GM18505 (cell line): Measurements from ENCODE around the gene EFNA3.
A peak's percentile ranks its signal among the peaks of the same experiment; 100 is the strongest.

Experiments used
- ATAC-seq: cut with Tn5 transposase; IDR thresholded peaks from one replicate; pipeline ENCODE4 v1.9.1; 2021; ENCODE audit not compliant: unreplicated experiment
- POLR2A ChIP-seq: IDR thresholded peaks from 4 replicates; pipeline ENCODE4 v1.6.1; 2011; ENCODE audit warnings: borderline replicate concordance; ENCODE audit not compliant: insufficient read depth, insufficient read length; ENCODE audit errors: extremely low read depth

EFNA3 gene

GRCh38 chr1:155125511-155125945 is 46.9 kb downstream of the EFNA3 start:
- ATAC-seq = no peak
- TF ChIP-seq POLR2A = no peak

- no peak for ATAC-seq
- TF ChIP-seq POLR2A = no peak
Measured at GRCh38 chr1:155125946-155126555, 47.4 kb downstream of the EFNA3 start.

- no peak for ATAC-seq
- TF ChIP-seq POLR2A = no peak
Measured at GRCh38 chr1:155126556-155127104, 48.0 kb downstream of the EFNA3 start.

- no peak for ATAC-seq
Measured at GRCh38 chr1:155127105-155127966, 48.7 kb downstream of the EFNA3 start, which contains the start of gene EFNA1. Gene EFNA1 (plus strand): TSS chr1:155127876. CDS start chr1:155127978, 102 bp downstream.

GRCh38 chr1:155127967-155128754 is 49.5 kb downstream of the EFNA3 start:
- no peak for TF ChIP-seq POLR2A
- no peak for ATAC-seq

More at GRCh38 chr1:155127105-155127966, 48.7 kb downstream of the EFNA3 start, which contains the start of gene EFNA1:
- TF ChIP-seq POLR2A = no peak

GRCh38 chr1:155128755-155129473 is 50.3 kb downstream of the EFNA3 start:
- no peak for TF ChIP-seq POLR2A
- ATAC-seq = no peak

- no peak for ATAC-seq
- TF ChIP-seq POLR2A = no peak
Measured at GRCh38 chr1:155130272-155131006, 51.8 kb downstream of the EFNA3 start.

GRCh38 chr1:155131285-155131684 is 52.6 kb downstream of the EFNA3 start:
- TF ChIP-seq POLR2A = no peak
- no peak for ATAC-seq

- no peak for ATAC-seq
- no peak for TF ChIP-seq POLR2A
Measured at GRCh38 chr1:155131856-155132255, 53.2 kb downstream of the EFNA3 start.

GRCh38 chr1:155133799-155134281 is 55.2 kb downstream of the EFNA3 start:
- no peak for TF ChIP-seq POLR2A

GRCh38 chr1:155134322-155134721 is 55.7 kb downstream of the EFNA3 start:
- ATAC-seq = no peak
- no peak for TF ChIP-seq POLR2A

More at GRCh38 chr1:155133799-155134281, 55.2 kb downstream of the EFNA3 start:
- ATAC-seq = no peak

- no peak for ATAC-seq
- TF ChIP-seq POLR2A = no peak
Measured at GRCh38 chr1:155134880-155135414, 56.3 kb downstream of the EFNA3 start.

GRCh38 chr1:155135415-155136028 is 56.9 kb downstream of the EFNA3 start, which contains the start of gene SLC50A1:
Gene SLC50A1 (plus strand): TSS chr1:155135852. CDS start chr1:155135912, 60 bp downstream.
- peak; percentile 61 for ATAC-seq
- TF ChIP-seq POLR2A = peak; percentile 90
